ENCODE data around the gene SYT1. TPM values are rescaled to one million over a fixed set of nuclear protein-coding genes. Genes with fewer than 3 reads are reported as not detected.

SYT1 gene
- total RNA-seq, 1 donor from 2014 or later: not detected

DNA sequence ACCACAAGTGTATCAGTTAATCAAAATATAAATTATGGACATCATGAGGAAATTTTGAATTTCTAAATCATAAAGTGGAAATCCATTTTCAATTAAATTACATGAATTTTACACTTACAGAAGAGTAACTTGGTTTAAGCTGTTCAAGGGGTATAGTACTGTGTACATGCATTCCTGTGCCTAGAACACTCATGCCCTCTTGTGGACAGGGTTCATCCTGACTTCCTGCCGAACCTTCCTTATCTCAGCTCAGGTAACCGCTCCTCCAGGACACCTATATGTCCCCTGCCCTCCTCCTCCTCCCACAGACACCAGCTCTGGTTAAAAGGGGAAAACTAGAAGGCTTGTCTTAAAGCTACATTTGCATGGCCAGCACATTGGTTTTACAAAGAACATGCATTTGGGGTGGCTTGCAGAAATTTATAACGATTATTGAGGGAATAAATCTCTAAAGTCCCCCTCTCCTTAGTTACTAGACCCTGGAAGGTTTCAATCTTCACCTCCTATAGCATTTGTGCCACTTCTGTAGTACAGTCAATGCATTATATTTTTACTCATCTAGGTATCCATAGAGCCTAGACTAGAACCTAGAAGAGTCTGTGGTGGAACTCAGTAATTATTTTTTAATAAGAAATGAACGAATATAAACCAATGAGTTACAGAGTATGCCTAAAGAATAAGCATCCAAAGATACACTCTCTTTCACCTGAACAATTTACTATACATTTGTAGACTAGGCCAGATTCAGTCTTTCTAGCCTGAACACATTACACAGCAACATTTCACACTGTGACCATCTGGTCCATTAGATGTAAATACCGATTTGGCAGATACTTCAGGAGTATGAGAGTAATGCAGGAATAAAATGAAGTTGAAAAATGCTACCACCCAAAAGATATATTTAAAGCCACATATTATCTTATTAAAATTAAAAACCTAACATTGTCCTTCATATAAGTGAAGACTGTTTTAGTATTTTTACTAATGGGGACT, 480.6 kb downstream of the SYT1 start:
- intact Hi-C loops (cut with micrococcal nuclease): no loop called here

DNA sequence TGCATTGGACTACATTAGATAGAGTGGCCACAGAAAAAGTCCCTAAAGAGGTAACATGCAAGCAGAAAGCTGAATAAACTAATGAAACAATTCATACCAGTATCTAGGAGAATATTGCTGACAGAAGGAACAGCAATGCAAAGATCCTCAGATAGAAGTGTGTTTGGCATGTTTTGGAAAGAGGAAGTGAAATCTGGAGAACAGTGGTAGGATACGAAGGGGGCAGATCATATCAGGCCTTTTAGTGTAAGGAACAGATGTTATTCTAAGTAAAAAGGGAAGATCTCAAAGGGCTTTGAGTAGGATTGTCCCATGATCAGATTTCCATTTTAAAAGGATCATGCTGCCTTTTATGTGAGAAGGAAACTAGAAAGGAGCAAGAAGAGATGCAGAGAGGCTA, 483.3 kb downstream of the SYT1 start:
- intact Hi-C loops (cut with micrococcal nuclease): no loop called here

GRCh38 chr12:79351251-79351650, 486.7 kb downstream of the SYT1 start:
- intact Hi-C loops (cut with micrococcal nuclease): no loop called here

- intact Hi-C loops (cut with micrococcal nuclease): no loop called here
Measured at GRCh38 chr12:79356216-79356615, 491.6 kb downstream of the SYT1 start.

GRCh38 chr12:79357048-79357447, 492.5 kb downstream of the SYT1 start:
- intact Hi-C loops (cut with micrococcal nuclease): no loop called here

DNA sequence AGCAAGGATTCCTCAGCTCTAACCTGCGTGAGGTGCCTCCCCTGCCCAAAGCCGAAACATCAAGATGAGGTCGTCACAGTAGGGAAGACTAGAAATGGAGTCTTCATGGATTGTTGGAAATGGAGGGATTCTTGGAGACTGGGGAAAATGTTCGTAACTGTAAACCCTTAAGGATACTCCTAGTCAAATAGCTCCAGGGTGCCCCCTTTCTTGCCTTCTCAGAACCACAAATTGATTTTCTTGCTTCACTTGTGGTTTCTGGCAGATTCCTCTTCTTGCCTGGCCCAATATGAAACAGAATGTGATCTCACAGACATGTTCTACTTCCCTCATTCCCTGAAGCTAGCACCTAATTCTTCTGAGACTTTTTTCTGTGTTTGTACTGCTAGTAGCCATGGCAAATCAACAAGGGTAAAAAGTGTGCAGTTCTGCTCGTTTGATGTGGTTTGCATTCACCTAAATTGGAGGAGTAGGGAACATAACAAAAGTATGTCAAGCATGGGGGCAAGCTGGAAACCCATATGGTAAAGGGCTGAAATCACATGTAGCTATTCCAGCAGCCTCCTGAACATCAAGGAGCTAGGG, 494.2 kb downstream of the SYT1 start:
- intact Hi-C loops (cut with micrococcal nuclease): no loop called here

DNA sequence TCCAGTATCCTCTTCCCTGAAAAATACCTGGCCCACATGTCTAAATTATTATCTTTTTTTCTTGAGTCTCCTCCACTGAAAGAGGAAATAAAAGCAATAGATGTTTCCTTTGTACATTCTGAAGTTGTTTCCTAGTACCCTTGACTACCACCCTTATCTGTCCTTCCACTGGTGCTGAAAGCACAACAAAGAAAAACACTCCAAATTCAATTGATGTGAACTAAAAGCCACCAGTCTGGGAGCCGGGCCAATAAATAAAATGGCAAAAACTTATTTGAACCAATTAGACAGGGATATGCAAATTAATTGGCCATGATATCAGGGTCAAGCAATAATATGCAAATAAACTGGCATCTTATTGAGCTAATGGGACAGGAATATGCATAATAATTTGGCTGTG, 495.7 kb downstream of the SYT1 start:
- intact Hi-C loops (cut with micrococcal nuclease): no loop called here

- intact Hi-C loops (cut with micrococcal nuclease): no loop called here
Measured at GRCh38 chr12:79360936-79361335, 496.4 kb downstream of the SYT1 start.

DNA sequence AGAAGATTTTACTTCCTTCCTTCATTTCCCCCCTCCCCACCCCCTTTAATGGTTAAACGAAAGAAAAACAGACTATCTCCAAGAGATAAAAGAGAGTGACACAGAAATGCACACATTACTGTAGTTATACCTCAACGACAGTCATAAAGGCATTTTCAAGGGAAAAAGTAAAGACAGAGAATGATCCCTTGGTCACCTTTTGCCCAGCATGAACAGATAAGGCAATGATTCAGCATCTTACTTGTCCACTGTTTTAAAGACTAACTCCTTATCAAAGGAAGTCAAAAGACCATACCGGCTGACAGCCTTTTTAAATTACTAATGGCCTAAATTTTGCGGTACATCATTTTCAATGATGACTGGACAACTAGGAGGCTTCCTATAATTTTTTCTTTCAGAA, 499.6 kb downstream of the SYT1 start:
- intact Hi-C loops (cut with micrococcal nuclease): no loop called here

- intact Hi-C loops (cut with micrococcal nuclease): no loop called here
Measured at GRCh38 chr12:79366374-79366773, 501.8 kb downstream of the SYT1 start.

DNA sequence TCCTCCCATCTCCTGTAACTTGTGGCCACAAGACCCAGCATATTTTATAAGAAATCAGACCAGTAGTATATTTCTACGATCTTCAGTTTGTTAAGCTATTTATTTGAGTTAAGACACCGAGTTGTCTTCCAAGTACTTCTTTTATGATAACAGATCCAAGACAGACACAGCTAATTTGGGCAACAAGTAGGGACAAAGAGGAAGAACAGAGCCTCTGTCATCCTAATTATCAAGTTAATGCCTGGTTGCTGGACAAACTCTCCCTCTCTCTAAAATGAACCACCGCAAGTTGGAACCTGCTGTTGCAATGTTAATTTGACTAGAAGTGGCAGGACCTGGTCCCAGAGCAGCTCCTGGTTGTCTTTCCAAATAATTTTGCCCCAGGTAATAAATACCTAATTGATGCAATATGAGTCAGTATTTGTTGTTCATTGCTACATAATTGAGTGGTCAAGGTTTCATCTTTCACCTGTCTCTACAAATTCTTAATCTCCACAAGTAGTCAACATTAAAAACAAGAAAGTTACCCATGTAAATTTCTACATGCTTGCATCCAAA, 502.5 kb downstream of the SYT1 start:
- intact Hi-C loops (cut with micrococcal nuclease): no loop called here

DNA sequence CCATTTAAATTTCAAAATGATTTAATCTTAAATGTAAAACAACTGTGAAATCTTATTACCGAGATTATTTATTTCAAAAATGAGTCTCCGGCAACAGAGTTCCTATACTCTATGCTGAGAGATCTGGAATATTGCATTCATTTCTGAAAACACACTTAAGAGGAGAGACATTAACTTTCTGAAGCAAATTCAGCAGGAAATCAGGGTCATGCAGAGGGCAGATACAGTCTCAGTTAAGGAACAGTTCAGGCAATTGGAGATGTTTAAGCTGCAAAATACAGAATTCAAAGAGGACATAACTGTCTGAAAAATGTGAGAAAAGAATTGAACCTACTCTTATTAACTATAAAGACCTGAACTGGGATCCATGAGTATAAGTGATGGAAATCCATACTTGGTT, 505.4 kb downstream of the SYT1 start:
- intact Hi-C loops (cut with micrococcal nuclease): loop anchor here (10.0 kb wide), 1 partner anchor 1225 kb away; no protein-coding TSS in a partner anchor

DNA sequence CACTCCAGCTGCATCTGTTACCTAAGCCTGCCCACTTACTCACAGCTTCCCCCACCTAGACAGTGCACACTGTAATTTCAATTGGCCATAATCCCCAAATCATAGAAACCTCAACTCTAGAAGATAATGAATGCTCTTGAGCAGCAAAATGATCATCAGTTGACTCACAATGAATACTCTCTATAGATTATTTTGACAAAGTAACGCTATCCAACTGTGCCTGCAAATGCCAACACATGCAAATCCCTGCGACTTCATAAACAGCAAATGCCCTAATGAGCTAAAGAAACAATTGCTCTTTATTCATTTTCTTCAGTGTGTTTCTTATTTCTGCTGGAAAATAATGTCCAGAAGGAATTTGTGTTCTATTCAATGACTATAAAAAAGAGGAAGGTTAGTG, 506.7 kb downstream of the SYT1 start:
- intact Hi-C loops (cut with micrococcal nuclease): loop anchor here (10.0 kb wide), 1 partner anchor 1226 kb away; no protein-coding TSS in a partner anchor

GRCh38 chr12:79373896-79374499, 509.4 kb downstream of the SYT1 start:
- intact Hi-C loops (cut with micrococcal nuclease): loop anchor here (10.0 kb wide), 1 partner anchor 1229 kb away; no protein-coding TSS in a partner anchor

DNA sequence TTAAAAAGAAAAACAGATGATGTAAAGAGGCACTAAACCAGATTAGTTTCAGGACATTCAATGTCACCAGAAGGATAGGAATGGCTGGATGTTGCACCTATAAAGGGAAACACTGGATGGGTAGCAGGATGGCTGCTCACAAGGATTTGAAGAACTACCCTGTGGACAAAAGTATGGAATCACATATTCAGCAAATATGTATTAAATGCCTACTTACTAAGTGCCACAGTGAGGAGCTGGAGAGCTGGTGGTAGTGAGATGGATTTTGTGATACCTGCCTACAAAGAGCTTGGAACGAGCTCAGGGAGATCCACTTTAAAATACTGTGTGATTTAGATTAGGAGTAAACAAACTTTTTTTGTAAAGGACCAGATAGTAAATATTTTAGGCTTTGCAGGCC, 510.0 kb downstream of the SYT1 start:
- intact Hi-C loops (cut with micrococcal nuclease): loop anchor here (10.0 kb wide), 1 partner anchor 1230 kb away; no protein-coding TSS in a partner anchor

GRCh38 chr12:79375050-79375449, 510.5 kb downstream of the SYT1 start:
- intact Hi-C loops (cut with micrococcal nuclease): loop anchor here (10.0 kb wide), 1 partner anchor 1230 kb away; no protein-coding TSS in a partner anchor

- intact Hi-C loops (cut with micrococcal nuclease): loop anchor here (10.0 kb wide), 1 partner anchor 1234 kb away; no protein-coding TSS in a partner anchor
Measured at GRCh38 chr12:79378496-79378895, 513.9 kb downstream of the SYT1 start.

DNA sequence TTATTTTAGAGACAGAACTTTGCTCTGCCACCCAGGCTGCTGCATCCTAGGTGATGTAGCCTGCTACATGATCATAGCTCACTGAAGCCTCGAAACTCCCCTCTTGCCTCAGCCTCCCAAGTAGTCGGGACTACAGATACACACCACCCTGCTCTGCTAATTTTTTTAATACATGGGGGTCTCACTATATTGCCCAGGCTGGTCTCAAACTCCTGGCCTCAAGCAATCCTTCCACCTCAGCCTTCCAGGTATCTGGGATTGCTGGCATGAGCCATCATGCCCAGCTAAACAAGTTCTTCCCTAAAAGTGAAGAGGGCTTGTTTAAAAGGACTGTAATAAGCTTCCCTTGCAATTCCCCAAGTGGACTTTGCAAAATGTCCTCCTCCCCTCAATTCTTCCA, 515.8 kb downstream of the SYT1 start:
- intact Hi-C loops (cut with micrococcal nuclease): no loop called here

DNA sequence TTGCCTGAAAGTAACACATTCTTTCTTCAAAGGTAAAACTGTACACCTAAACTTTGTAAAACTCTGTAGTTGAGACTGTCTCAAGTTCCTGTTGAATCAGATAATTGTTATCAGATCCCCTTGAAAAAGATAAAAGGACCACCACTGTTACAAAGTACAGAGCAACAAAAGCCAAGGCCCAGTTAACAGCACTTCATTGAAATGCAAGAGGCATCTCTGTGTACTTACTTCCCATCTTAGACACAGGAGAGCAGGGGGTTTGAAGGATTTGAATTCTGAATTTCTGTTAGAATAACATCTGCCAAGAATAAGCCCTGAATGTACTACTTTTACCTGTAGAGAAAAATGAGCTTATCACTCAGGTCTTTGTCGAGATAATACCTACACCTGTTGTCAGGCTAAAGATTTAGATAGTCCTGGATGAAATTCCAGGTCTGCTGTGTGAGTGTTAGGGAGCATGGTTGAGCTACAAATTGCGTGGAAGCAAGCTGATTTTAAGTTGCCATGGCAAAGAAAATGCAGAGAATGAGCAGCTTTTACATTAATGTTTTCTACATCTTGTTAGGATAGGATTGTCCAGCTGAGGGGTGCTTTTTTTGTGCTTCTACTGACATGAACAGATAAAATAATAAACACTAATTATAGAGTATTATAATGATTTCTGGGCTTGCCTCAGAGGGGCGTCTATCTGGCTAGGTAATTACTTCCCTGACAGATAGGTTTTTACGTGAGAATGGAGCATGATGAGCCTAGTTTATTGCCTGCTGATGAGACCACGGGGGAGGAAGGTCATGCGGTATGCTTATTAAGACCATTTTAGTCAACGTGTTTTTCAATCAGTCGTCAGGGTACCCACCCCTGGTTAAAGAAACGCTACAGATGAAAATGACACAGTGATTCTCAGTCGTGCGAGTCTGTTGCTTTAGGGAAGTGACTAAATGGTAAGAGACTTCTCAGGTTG, 517.0 kb downstream of the SYT1 start:
- intact Hi-C loops (cut with micrococcal nuclease): no loop called here

DNA sequence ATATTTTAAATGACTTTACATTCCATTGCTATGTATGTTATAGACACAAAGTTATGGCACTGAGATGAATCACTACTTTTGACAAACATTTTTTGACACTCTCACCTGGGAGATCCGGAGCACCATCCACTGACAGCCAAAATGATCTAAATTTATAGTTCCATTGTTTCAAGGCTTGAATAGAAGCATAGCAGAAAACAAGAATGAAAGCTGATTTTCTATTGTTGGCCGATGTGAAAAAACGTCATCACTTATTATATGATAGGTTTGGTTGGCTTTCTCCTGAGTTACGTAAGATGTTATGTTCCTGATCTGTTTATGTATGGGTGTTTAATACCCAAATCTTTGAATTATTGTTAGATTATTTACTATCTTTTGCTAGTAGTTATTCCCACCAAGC, 520.0 kb downstream of the SYT1 start:
- intact Hi-C loops (cut with micrococcal nuclease): no loop called here

Data from T-helper 1 cell treated with Interleukin-12 subunit alpha and Interleukin-12 subunit beta and Interleukin-4 antibody, amounts not matched to agents 30 ng/mL and 1 ng/mL, for 36 hours (primary cell).